ENCODE results near the gene SERPINI1. TPM values are rescaled to one million over a fixed set of nuclear protein-coding genes. Genes with fewer than 3 reads are reported as not detected.

SERPINI1 gene
- total and polyA plus RNA-seq, 12 donors = 3.2 to 20.7 (median 9.9) TPM

- DNase-seq = no peak
- Histone ChIP-seq H3K27ac (no peak overlapping the region), H3K4me3 (no peak overlapping the region), H3K36me3 (replicated peaks in 1 of 2) (no peaks in the 10 kb centered on the region), H3K9me3 (replicated peaks in 1 of 3) (no peaks in the 10 kb centered on the region), H3K4me1 (replicated peaks in 1 of 2) (no peaks in the 10 kb centered on the region), H3K27me3 (no peaks in the 10 kb centered on the region)
- intact Hi-C loops (cut with DNase I) = no loop called here
- no peak for TF ChIP-seq POLR2A (IDR thresholded peaks at IDR 0.05)
- WGBS, 4 donors = 48 to 77% (median 74%) methylated on average over 1 of the region's 1 CpG
These were observed 38.1 kb downstream of the SERPINI1 start for GRCh38 chr3:167773584-167773983.

DNA sequence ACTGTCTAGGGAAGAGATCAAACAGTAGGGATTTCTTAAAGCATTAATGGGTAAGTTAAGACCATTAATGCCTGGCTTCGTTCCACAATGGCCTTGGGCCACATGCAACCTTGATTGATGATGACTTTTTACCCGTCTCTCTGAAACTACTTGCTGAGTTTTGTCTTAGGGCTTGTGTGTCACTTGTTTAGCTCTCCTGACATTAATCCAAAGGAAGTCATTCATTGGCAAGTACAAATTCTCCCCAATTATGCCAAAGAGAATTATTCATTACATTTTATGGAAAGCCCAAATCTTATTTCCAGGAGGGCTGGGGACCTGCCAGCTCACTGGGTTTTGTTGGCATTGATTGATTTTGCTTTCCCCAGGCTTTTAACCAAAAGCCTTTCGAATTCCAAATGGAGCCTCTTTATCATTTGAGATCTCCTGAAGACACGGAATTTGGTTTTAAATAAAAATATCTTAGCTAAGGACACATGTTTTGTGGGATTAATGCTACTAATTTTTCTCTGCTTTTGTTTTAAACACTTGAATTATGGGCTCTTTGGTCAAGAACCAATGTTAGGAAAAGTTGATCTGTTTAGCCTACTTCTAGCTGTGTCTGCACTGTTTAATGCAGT is 40.7 kb downstream of the SERPINI1 start:
- Histone ChIP-seq H3K27me3 (no peaks in the 10 kb centered on the region), H3K36me3 (replicated peaks in 1 of 2) (no peaks in the 10 kb centered on the region), H3K27ac (no peak overlapping the region), H3K4me3 (no peak overlapping the region), H3K9me3 (replicated peaks in 1 of 3) (no peaks in the 10 kb centered on the region), H3K4me1 (replicated peaks in 1 of 2) (no peaks in the 10 kb centered on the region)
- TF ChIP-seq, protein P1, sequence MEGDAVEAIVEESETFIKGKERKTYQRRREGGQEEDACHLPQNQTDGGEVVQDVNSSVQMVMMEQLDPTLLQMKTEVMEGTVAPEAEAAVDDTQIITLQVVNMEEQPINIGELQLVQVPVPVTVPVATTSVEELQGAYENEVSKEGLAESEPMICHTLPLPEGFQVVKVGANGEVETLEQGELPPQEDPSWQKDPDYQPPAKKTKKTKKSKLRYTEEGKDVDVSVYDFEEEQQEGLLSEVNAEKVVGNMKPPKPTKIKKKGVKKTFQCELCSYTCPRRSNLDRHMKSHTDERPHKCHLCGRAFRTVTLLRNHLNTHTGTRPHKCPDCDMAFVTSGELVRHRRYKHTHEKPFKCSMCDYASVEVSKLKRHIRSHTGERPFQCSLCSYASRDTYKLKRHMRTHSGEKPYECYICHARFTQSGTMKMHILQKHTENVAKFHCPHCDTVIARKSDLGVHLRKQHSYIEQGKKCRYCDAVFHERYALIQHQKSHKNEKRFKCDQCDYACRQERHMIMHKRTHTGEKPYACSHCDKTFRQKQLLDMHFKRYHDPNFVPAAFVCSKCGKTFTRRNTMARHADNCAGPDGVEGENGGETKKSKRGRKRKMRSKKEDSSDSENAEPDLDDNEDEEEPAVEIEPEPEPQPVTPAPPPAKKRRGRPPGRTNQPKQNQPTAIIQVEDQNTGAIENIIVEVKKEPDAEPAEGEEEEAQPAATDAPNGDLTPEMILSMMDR (IDR thresholded peaks at IDR 0.05) = no peak
- intact Hi-C loops (cut with DNase I) = no loop called here
- WGBS, 4 donors = 21 to 44% (median 27%) methylated on average over 4 of the region's 4 CpGs
- peak in 1 of 7 donors; percentile 4 for DNase-seq

GRCh38 chr3:167777356-167777755 is 41.8 kb downstream of the SERPINI1 start:
- Histone ChIP-seq H3K36me3 (replicated peaks in 1 of 2) (no peaks in the 10 kb centered on the region), H3K4me3 (no peak overlapping the region), H3K27ac (no peak overlapping the region), H3K4me1 (replicated peaks in 1 of 2) (no peaks in the 10 kb centered on the region), H3K27me3 (no peaks in the 10 kb centered on the region), H3K9me3 (replicated peaks in 1 of 3) (no peaks in the 10 kb centered on the region)
- WGBS, 4 donors = 25 to 77% (median 46%) methylated on average over 1 of the region's 1 CpG
- intact Hi-C loops (cut with DNase I) = no loop called here
- TF ChIP-seq, protein P1 (IDR thresholded peaks at IDR 0.05) = no peak
- no peak for TF ChIP-seq POLR2A (IDR thresholded peaks at IDR 0.05)
- DNase-seq = no peak

DNA sequence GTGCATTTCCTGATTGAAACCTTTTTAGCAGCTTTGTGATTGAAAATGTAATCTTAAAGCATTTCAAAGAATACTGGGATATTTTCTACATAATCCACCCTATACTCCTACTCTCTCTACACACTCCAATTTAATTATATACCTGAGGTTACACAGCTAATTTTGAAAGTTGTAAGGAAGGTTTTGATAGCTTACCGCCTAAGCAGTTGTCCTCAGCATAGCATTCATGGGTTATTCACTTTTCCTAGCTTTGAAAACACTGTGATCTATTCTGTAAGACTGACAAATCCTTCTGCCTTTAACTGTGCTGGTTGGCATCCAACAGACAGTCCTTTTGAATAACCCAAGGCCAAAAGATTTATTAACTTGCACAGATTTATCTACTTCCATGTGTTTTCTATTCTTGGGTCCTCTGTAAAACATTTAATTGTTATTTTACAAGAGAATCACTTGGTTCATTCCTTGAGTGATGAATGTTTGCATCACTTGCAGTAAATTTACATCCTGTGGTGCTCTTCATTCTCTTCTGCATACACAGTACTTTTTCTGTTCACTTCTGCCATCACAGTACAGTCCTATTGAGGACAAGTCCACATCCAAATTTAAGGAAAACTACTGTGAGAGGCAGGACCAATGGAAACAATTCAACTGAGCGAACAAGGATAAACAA is 44.8 kb downstream of the SERPINI1 start:
- no peaks in the 10 kb centered on the region for H3K9me3 ChIP-seq (replicated peaks in 1 of 3)

More for the DNA sequence above, 44.8 kb downstream of the SERPINI1 start:
- peak in 1 of 7 donors; percentile 4 for DNase-seq
- Histone ChIP-seq H3K36me3 (replicated peaks in 1 of 2) (no peaks in the 10 kb centered on the region), H3K27me3 (no peaks in the 10 kb centered on the region), H3K4me3 (no peak overlapping the region), H3K27ac (no peak overlapping the region), H3K4me1 (replicated peaks in 1 of 2) (no peaks in the 10 kb centered on the region)
- intact Hi-C loops (cut with DNase I) = no loop called here
- no peak for TF ChIP-seq POLR2A (IDR thresholded peaks at IDR 0.05)
- TF ChIP-seq, protein P1 (IDR thresholded peaks at IDR 0.05) = no peak
- WGBS, 4 donors = 61 to 67% (median 63%) methylated on average over 2 of the region's 2 CpGs
